PC-3 (cell line): ENCODE results near the gene LRP2BP. TPM values are rescaled to one million over a fixed set of nuclear protein-coding genes. Genes with fewer than 3 reads are reported as not detected.

ENCODE experiments used
- ATAC-seq: fragments of 200-7000 bp; cut with Tn5 transposase; 2 replicates; pipeline ENCODE4 v1.9.1; 2020; ENCODE audit warnings: mild to moderate bottlenecking, moderate library complexity
- BruUV-seq: library from RNA; stranded (reverse); fragments of 400-500 nt; replicated peaks from 2 replicates; lab custom pipeline; 2021; lab: Mats Ljungman, UMichigan
- CTCF ChIA-PET: fragments of 300-600 bp; sonication (Branson Sonifier 250); formaldehyde crosslinking; loops from one replicate; lab custom pipeline; 2022; ENCODE audit warnings: antibody characterized with exemption; lab: Charles Lee
- POLR2A ChIA-PET: fragments of 300-600 bp; sonication (Branson Sonifier 250); formaldehyde crosslinking; loops from one replicate; lab custom pipeline; 2022; ENCODE audit warnings: antibody characterized with exemption; ENCODE audit not compliant: unreplicated experiment; lab: Charles Lee
- DNase-seq: peaks from one replicate; pipeline ENCODE4 v3.0.0-alpha.2; 2015
- H2AFZ ChIP-seq: fragments of 300-600 bp; sonication (generic); 2 replicates; pipeline ENCODE4 v1.6.0; 2016; ENCODE audit warnings: antibody characterized with exemption, low read length
- H3F3A ChIP-seq: fragments of 300-600 bp; sonication (generic); one replicate; pipeline ENCODE4 v1.6.0; 2017; ENCODE audit warnings: antibody characterized with exemption, low read length, control low read depth, mild to moderate bottlenecking; ENCODE audit not compliant: unreplicated experiment
- H3K27ac ChIP-seq: fragments of 300-600 bp; sonication (generic); 2 replicates; pipeline ENCODE4 v1.5.1; 2016; ENCODE audit warnings: mild to moderate bottlenecking, low read length
- H3K27me3 ChIP-seq: fragments of 300-600 bp; sonication (generic); 2 replicates; pipeline ENCODE4 v1.6.1; 2016; ENCODE audit warnings: low read length, mixed read lengths
- H3K36me3 ChIP-seq: fragments of 300-600 bp; sonication (generic); 2 replicates; pipeline ENCODE4 v1.6.1; 2016; ENCODE audit warnings: low read depth, mixed run types, low read length, mixed read lengths
- H3K4me1 ChIP-seq: fragments of 300-600 bp; sonication (generic); 2 replicates; pipeline ENCODE4 v1.5.1; 2016; ENCODE audit warnings: low read length; ENCODE audit not compliant: insufficient read depth
- H3K4me2 ChIP-seq: fragments of 300-600 bp; sonication (generic); 2 replicates; pipeline ENCODE4 v1.6.0; 2016; ENCODE audit warnings: low read length
- H3K4me3 ChIP-seq: fragments of 300-600 bp; sonication (generic); 2 replicates; pipeline ENCODE4 v1.5.1; 2016; ENCODE audit warnings: mild to moderate bottlenecking, low read length, mixed read lengths
- H3K79me2 ChIP-seq: fragments of 300-600 bp; sonication (generic); 2 replicates; pipeline ENCODE4 v1.6.1; 2017; ENCODE audit warnings: low read length, mixed read lengths
- H3K9ac ChIP-seq: fragments of 300-600 bp; sonication (generic); 2 replicates; pipeline ENCODE4 v1.6.0; 2016; ENCODE audit warnings: mild to moderate bottlenecking, low read length
- H3K9me2 ChIP-seq: fragments of 300-600 bp; sonication (generic); replicated peaks from 2 replicates; pipeline ENCODE4 v1.6.1; 2016; ENCODE audit warnings: mixed run types, low read length, mixed read lengths
- H3K9me3 ChIP-seq: fragments of 300-600 bp; sonication (generic); 2 replicates; pipeline ENCODE4 v1.6.1; 2016; ENCODE audit warnings: low read length, mixed read lengths
- H4K20me1 ChIP-seq: fragments of 300-600 bp; sonication (generic); 2 replicates; pipeline ENCODE4 v1.6.1; 2016; ENCODE audit warnings: low read length, mixed read lengths
- EZH2 ChIP-seq: fragments of 300-600 bp; sonication (generic); IDR thresholded peaks from one replicate; pipeline ENCODE4 v1.6.1; 2017; ENCODE audit warnings: antibody characterized with exemption, mild to moderate bottlenecking, low read length; ENCODE audit not compliant: unreplicated experiment
- EZH2phosphoT487 ChIP-seq: fragments of 300-600 bp; sonication (generic); IDR thresholded peaks from 2 replicates; pipeline ENCODE4 v1.6.1; 2018; ENCODE audit warnings: mild to moderate bottlenecking, antibody characterized with exemption, low read length, borderline replicate concordance
- intact Hi-C: fragments of 100-400 bp; cut with micrococcal nuclease; formaldehyde crosslinking; loops from 2 replicates; pipeline ENCODE4 v1.9.0; 2023
- total RNA-seq: library from RNA; depleted of rRNA; stranded (reverse); fragments of >200 nt; gene quantifications from 2 replicates; pipeline ENCODE4 v1.2.3, GENCODE V29; 2014
- TF ChIP-seq, protein P1 (sequence below): fragments of 300-600 bp; sonication (generic); conservative IDR thresholded peaks from 2 replicates; pipeline ENCODE4 v1.5.1; 2017; ENCODE audit warnings: antibody characterized with exemption, low read depth, mild to moderate bottlenecking, low read length

The LRP2BP gene
- total RNA-seq, 1 experiment from 2014 or later: 0.44 TPM

DNA sequence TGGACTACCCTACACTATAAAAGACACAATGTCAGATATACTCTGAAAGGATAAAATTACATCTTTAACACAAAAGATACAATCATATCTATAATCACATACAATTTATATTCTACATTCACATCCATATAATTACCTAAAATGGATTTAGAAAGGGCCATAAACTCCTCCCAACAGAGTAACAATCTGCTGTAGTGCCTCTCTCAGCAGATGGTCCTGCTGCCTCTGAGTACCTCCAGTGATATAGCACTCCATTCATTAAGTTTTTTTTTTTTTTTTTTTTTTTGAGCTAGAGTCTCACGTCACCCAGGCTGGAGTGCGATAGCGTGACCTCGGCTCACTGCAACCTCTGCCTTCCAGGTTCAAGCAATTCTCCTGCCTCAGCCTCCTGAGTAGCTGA lies 8.3 kb upstream of the LRP2BP start:
- no peaks in the 10 kb centered on the region for H3K79me2 ChIP-seq
- no peak for DNase-seq
- no peak for ATAC-seq
- intact Hi-C loops: loop anchor here (10.0 kb wide), 1 partner anchor 191 kb away; no protein-coding TSS in a partner anchor
- no peaks in the 10 kb centered on the region for H3F3A ChIP-seq
- no peaks in the 10 kb centered on the region for H3K27me3 ChIP-seq
- H3K4me2 ChIP-seq: no peak overlapping the region
- no peak overlapping the region for H3K4me3 ChIP-seq
- peaks cover 8% of the 10 kb centered on the region; the same call in 1 of the 2 replicates for H3K36me3 ChIP-seq
- no peak for TF ChIP-seq EZH2
- no peak for TF ChIP-seq EZH2phosphoT487
- no peak overlapping the region for H2AFZ ChIP-seq
- BruUV-seq: no TSS peak
- no peaks in the 10 kb centered on the region for H3K9me3 ChIP-seq
- no peaks in the 10 kb centered on the region for H3K9me2 ChIP-seq
- ChIA-PET CTCF (interaction anchor here (0.5 kb wide), 1 partner anchor 23 kb away, joined by 7 read pairs; no protein-coding TSS in a partner anchor), POLR2A (no interaction called here)
- no peak overlapping the region for H3K9ac ChIP-seq
- H4K20me1 ChIP-seq: no peaks in the 10 kb centered on the region
- H3K27ac ChIP-seq: no peak overlapping the region
- no peaks in the 10 kb centered on the region for H3K4me1 ChIP-seq

DNA sequence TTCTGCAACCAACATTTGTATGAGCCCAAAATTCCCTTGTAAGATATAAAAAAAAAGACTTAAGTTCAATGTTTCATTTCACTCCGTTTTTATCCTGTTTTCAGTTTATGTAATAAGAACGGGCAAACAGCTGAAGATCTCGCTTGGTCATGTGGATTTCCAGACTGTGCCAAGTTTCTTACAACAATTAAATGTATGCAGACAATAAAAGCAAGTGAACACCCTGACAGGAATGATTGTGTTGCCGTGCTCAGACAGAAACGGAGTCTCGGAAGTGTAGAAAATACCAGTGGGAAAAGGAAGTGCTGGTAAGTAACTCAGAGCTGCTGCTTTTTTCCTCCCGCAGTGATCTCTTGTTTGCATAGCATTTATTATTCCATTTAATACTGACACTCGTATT lies 3.7 kb upstream of the LRP2BP start:
- H3K4me3 ChIP-seq: peak overlapping the region; percentile 35; the same call in 1 of the 2 replicates
- no peaks in the 10 kb centered on the region for H3K79me2 ChIP-seq
- H3K36me3 ChIP-seq: peaks cover 8% of the 10 kb centered on the region; the same call in 1 of the 2 replicates
- no peak for ATAC-seq
- no TSS peak for BruUV-seq
- no peak overlapping the region for H3K9ac ChIP-seq
- no peak for TF ChIP-seq EZH2phosphoT487
- no peak for TF ChIP-seq EZH2
- TF ChIP-seq, protein P1, sequence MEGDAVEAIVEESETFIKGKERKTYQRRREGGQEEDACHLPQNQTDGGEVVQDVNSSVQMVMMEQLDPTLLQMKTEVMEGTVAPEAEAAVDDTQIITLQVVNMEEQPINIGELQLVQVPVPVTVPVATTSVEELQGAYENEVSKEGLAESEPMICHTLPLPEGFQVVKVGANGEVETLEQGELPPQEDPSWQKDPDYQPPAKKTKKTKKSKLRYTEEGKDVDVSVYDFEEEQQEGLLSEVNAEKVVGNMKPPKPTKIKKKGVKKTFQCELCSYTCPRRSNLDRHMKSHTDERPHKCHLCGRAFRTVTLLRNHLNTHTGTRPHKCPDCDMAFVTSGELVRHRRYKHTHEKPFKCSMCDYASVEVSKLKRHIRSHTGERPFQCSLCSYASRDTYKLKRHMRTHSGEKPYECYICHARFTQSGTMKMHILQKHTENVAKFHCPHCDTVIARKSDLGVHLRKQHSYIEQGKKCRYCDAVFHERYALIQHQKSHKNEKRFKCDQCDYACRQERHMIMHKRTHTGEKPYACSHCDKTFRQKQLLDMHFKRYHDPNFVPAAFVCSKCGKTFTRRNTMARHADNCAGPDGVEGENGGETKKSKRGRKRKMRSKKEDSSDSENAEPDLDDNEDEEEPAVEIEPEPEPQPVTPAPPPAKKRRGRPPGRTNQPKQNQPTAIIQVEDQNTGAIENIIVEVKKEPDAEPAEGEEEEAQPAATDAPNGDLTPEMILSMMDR: no peak
- H3K9me3 ChIP-seq: no peaks in the 10 kb centered on the region
- H3K4me2 ChIP-seq: peak overlapping the region; percentile 64
- DNase-seq: no peak
- H3K27ac ChIP-seq: no peak overlapping the region
- no peaks in the 10 kb centered on the region for H4K20me1 ChIP-seq
- intact Hi-C loops: loop anchor here (5.0 kb wide), 1 partner anchor 197 kb away; the partner anchor contains the start of gene CFAP97
- H2AFZ ChIP-seq: no peak overlapping the region
- POLR2A ChIA-PET: interaction anchor here (0.6 to 1.0 kb wide), 2 partner anchors 94 to 96 kb away, joined by 3 to 5 read pairs; no protein-coding TSS in a partner anchor
- H3K9me2 ChIP-seq: no peaks in the 10 kb centered on the region
- CTCF ChIA-PET: no interaction called here
- no peaks in the 10 kb centered on the region for H3K27me3 ChIP-seq
- H3F3A ChIP-seq: no peaks in the 10 kb centered on the region
- H3K4me1 ChIP-seq: peaks cover 25% of the 10 kb centered on the region

DNA sequence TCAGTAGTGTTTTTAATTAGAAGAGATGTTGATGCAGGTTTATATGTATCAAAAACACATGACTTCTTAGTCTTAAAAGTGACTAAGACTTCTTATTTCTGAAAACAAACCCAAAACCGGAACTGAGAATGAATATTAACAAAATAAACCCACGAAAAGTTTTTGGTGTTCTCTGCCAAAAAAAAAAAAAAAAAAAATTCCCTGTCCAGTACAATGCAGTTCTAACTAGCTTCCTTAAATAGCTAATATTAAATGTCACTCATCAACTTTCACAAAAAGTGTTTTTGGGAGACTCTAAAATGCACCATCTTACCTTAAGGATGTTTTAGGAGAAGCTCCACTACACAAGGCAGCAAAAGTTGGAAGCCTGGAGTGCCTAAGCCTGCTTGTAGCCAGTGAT lies 2.9 kb upstream of the LRP2BP start:
- Histone ChIP-seq H3K4me1 (peaks cover 26% of the 10 kb centered on the region), H2AFZ (no peak overlapping the region), H3K27ac (no peak overlapping the region), H3K36me3 (peaks cover 8% of the 10 kb centered on the region; the same call in 1 of the 2 replicates), H3K9me3 (no peaks in the 10 kb centered on the region), H3K9ac (no peak overlapping the region), H3K9me2 (no peaks in the 10 kb centered on the region), H3K79me2 (no peaks in the 10 kb centered on the region), H3K27me3 (no peaks in the 10 kb centered on the region), H3K4me2 (peak overlapping the region; percentile 64), H4K20me1 (no peaks in the 10 kb centered on the region), H3F3A (no peaks in the 10 kb centered on the region), H3K4me3 (no peak overlapping the region)
- TF ChIP-seq EZH2phosphoT487 (no peak), EZH2 (no peak)
- TF ChIP-seq, protein P1: no peak
- ATAC-seq: no peak
- no TSS peak for BruUV-seq
- intact Hi-C loops: loop anchor here (5.0 kb wide), 1 partner anchor 196 kb away; the partner anchor contains the start of gene CFAP97
- DNase-seq: no peak
- CTCF ChIA-PET: no interaction called here
- POLR2A ChIA-PET: no interaction called here
